Sigmoid colon (tissue), 7 donors: ENCODE results near the gene TRIM66. TPM values are rescaled to one million over a fixed set of nuclear protein-coding genes. Genes with fewer than 3 reads are reported as not detected.
A peak's percentile ranks its signal among the peaks of the same experiment; 100 is the strongest.

Source experiments
- DNase-seq: peaks from one replicate; pipeline ENCODE4 v3.0.0-alpha.2; 2019
- H3K27ac ChIP-seq, 4 donors: fragments of 200-600 bp; sonication (generic); one replicate each; pipeline ENCODE4 v1.5.1; 2016 to 2019; ENCODE audit warnings: mild to moderate bottlenecking in 1 of 4
- H3K27me3 ChIP-seq, 3 donors: fragments of 200-600 bp; sonication (generic); one replicate each; pipeline ENCODE4 v1.5.1; 2019; ENCODE audit warnings: mild to moderate bottlenecking in 1 of 3
- H3K36me3 ChIP-seq, 4 donors: fragments of 200-600 bp; sonication (generic); one replicate each; pipeline ENCODE4 v1.5.1; 2016 to 2019
- H3K4me1 ChIP-seq, 4 donors: fragments of 200-600 bp; sonication (generic); one replicate each; pipeline ENCODE4 v1.5.1; 2017 to 2019
- H3K4me3 ChIP-seq, 4 donors: fragments of 200-600 bp; sonication (generic); one replicate each; pipeline ENCODE4 v1.5.1; 2017 to 2019; ENCODE audit warnings: mild to moderate bottlenecking in 2 of 4, moderate library complexity in 1 of 4
- H3K9me3 ChIP-seq, 4 donors: fragments of 200-600 bp in 3 of 4; sonication (generic) in 3 of 4; one replicate each; pipeline versions ENCODE4 v1.5.1 to v1.6.1; 2013 to 2019
- EP300 ChIP-seq, 4 donors: sonication (generic); formaldehyde crosslinking; IDR thresholded peaks; one replicate each; pipeline ENCODE4 v1.6.1; 2017; ENCODE audit warnings: antibody characterized with exemption in 4 of 4
- POLR2A ChIP-seq, 2 donors: fragments of 450-650 bp; IDR thresholded peaks; one replicate each; pipeline ENCODE4 v1.6.1; 2016; ENCODE audit warnings: antibody characterized with exemption in 2 of 2, mild to moderate bottlenecking in 2 of 2, moderate library complexity in 2 of 2
- POLR2AphosphoS5 ChIP-seq, 4 donors: sonication (generic); formaldehyde crosslinking; IDR thresholded peaks; one replicate each; pipeline ENCODE4 v1.6.1; 2017; ENCODE audit warnings: antibody characterized with exemption in 4 of 4
- WGBS, 2 donors: extraction: QIAGEN DNeasy Blood & Tissue Kit; methylation state at CpG; one replicate each; pipeline ENCODE4 v1.1.7; 2013; 5-methylcytosine and 5-hydroxymethylcytosine counted together
- intact Hi-C: fragments of 100-400 bp; cut with DNase I; formaldehyde crosslinking; loops from one replicate; pipeline ENCODE4 v1.15.1; 2023
- polyA plus RNA-seq, 3 donors: library from polyadenylated mRNA; stranded (reverse); fragments of 200-250 nt; gene quantifications; one replicate each; pipeline ENCODE4 v1.2.3, GENCODE V29; 2013
- total RNA-seq, 4 donors: library from RNA; depleted of rRNA; stranded (reverse); fragments of >200 nt; gene quantifications; one replicate each; pipeline ENCODE4 v1.1.0, GENCODE V29; 2016
- TF ChIP-seq, protein P1 (sequence below), 4 experiments: fragments of 450-650 bp in 3 of 4; fragments of 200-600 bp in 1 of 4; IDR thresholded peaks; one replicate each; pipeline ENCODE4 v1.5.1; 2016 to 2019; ENCODE audit warnings: antibody characterized with exemption in 4 of 4, mild to moderate bottlenecking in 3 of 4, moderate library complexity in 2 of 4
- donor health status: healthy with polysubstance abuse.
- donor health status: Bipolar disorder and iron deficiency.
- donor health status: healthy.

Gene TRIM66
- total and polyA plus RNA-seq, 7 donors, result 0.60 to 24.4 (median 2.8) TPM

DNA sequence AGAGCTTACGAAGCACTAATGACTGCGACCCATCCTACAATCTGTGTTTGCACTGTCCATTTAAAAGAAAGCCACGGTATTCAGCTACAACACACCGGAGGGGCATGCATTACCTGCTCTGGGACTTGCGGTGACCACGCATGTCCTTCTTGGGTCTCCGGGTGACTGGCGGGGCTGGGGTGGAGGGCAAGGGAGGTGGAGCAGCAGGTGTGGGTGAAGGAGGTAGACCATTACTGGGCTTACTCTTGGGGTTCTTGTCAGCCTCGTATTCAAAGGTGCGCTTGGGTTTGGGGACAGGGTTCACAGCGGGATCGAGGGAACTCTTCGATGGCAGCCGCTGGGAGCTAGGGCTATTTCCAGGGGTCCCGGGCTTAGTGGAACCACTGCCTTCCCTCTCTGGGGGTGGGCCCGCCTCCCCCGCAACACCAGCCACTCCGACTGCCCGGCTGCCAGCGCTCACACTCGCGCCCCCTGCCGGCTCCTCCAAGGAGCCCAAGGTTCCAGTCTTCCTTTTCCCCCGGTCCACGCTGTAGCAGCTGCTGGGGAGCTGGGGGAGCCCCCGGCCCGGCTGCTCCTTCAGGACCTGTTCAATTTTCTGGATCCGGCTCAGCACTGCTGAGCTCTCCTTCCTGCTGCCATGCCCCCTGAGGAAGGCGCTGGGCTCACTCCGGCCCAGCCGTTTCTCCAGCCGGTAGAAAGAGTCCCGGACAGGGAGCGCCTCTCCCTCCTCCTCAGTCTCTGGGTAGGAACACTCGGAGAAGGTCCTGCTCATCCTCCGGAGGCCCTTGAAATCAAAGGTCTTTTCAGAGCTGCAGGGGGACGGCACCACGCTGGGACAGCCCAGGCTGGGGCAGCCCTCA is 47.6 kb upstream of the TRIM66 start:
- TF ChIP-seq EP300 (IDR thresholded peaks at IDR 0.05) (no peak), POLR2A (IDR thresholded peaks at IDR 0.05) (no peak), POLR2AphosphoS5 (IDR thresholded peaks at IDR 0.05) (no peak)
- TF ChIP-seq, protein P1, sequence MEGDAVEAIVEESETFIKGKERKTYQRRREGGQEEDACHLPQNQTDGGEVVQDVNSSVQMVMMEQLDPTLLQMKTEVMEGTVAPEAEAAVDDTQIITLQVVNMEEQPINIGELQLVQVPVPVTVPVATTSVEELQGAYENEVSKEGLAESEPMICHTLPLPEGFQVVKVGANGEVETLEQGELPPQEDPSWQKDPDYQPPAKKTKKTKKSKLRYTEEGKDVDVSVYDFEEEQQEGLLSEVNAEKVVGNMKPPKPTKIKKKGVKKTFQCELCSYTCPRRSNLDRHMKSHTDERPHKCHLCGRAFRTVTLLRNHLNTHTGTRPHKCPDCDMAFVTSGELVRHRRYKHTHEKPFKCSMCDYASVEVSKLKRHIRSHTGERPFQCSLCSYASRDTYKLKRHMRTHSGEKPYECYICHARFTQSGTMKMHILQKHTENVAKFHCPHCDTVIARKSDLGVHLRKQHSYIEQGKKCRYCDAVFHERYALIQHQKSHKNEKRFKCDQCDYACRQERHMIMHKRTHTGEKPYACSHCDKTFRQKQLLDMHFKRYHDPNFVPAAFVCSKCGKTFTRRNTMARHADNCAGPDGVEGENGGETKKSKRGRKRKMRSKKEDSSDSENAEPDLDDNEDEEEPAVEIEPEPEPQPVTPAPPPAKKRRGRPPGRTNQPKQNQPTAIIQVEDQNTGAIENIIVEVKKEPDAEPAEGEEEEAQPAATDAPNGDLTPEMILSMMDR (IDR thresholded peaks at IDR 0.05), result no peak
- peaks cover 0 to 81% (median 79%) of the 10 kb centered on the region in 4 donors for H3K4me1 ChIP-seq
- peak overlapping the region; percentile 90 to 98 (median 96) for H3K27ac ChIP-seq
- peaks cover 0 to 28% (median 5%) of the 10 kb centered on the region in 4 donors for H3K36me3 ChIP-seq
- H3K27me3 ChIP-seq, result no peaks in the 10 kb centered on the region
- 91 to 95% methylated on average over 38 of the region's 38 CpGs for WGBS, 2 donors
- no peak for DNase-seq
- intact Hi-C loops, result loop anchor here (5.0 kb wide), 1 partner anchor 32 kb away; no protein-coding TSS in a partner anchor
- no peak overlapping the region for H3K4me3 ChIP-seq
- H3K9me3 ChIP-seq, result no peaks in the 10 kb centered on the region

DNA sequence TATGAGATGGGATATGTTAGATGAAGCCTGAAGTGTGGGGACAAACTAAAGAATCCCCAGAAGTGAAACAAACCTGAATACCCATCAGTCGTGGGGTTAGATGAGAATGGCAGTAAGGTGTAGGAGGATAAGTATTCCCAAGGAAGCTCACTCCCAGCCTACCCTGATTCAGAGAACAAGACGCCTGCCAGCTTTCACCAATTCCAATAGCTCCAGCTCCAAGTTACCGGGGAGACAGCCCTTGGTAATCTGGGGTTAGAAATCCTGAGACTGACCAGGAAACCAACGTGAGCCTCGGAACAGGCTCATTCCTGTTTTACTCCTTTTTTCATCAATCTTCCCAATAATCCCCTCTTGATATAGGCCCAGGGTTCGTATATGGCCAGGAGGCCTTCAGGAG is 46.6 kb upstream of the TRIM66 start:
- peaks cover 3 to 37% (median 12%) of the 10 kb centered on the region in 4 donors for H3K36me3 ChIP-seq
- H3K9me3 ChIP-seq, result no peaks in the 10 kb centered on the region
- peaks cover 0 to 88% (median 84%) of the 10 kb centered on the region in 4 donors for H3K4me1 ChIP-seq
- TF ChIP-seq, protein P1 (IDR thresholded peaks at IDR 0.05), result no peak
- DNase-seq, result no peak
- 83 to 87% methylated on average over 6 of the region's 6 CpGs for WGBS, 2 donors
- no peak overlapping the region for H3K4me3 ChIP-seq
- no peaks in the 10 kb centered on the region for H3K27me3 ChIP-seq
- peak overlapping the region; percentile 90 to 98 (median 96) for H3K27ac ChIP-seq
- intact Hi-C loops, result loop anchor here (5.0 kb wide), 1 partner anchor 33 kb away; no protein-coding TSS in a partner anchor

DNA sequence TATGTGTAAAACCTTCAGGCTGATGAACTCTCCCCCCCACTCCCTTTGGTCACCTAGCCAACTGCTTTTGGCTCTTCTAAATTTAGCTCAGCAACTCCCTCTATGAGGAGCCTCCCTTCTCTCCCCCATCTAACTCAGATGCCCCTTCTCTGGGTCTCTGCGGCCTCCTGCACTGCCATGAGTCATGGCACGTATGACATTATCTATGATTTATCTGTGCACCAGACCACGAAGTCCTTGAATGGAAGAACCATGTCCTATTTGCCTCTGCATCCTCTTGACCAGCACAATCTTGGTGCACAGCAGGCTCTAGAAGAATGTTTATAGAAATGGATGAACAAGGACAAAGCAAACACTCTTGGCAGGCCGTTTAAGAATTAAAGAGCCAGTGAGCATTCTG is 46.1 kb upstream of the TRIM66 start:
- intact Hi-C loops, result loop anchor here (5.0 kb wide), 1 partner anchor 34 kb away; no protein-coding TSS in a partner anchor
- TF ChIP-seq POLR2AphosphoS5 (IDR thresholded peaks at IDR 0.05) (peak; percentile 21 to 56 (median 48)), POLR2A (IDR thresholded peaks at IDR 0.05) (no peak), EP300 (IDR thresholded peaks at IDR 0.05) (peak in 1 of 4 donors; percentile 12)
- WGBS, 2 donors, result 64 to 71% methylated on average over 4 of the region's 4 CpGs
- peaks cover 0 to 88% (median 84%) of the 10 kb centered on the region in 4 donors for H3K4me1 ChIP-seq
- H3K36me3 ChIP-seq, result peaks cover 5 to 40% (median 12%) of the 10 kb centered on the region in 4 donors
- DNase-seq, result no peak
- H3K9me3 ChIP-seq, result no peaks in the 10 kb centered on the region
- no peaks in the 10 kb centered on the region for H3K27me3 ChIP-seq
- H3K27ac ChIP-seq, result peak overlapping the region; percentile 90 to 98 (median 96)
- H3K4me3 ChIP-seq, result no peak overlapping the region

DNA sequence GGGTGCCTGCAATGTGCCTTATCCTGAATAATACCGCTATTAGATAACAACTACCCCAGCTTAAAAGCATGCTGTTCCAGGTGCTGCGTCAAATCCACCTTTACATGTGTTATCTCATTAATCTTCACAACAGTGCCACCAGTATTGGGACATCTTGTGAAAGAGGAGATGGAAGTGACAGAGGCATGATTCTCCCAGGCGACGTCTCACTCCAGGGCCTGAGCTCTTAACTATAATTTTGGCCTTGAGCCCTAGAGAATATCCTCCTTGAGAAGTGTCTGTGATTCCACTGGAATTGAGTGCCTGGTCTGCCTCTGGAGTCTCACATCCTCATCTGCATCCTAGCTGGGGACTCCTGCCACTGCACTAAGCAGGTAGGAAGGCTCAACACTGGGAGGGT is 43.9 kb upstream of the TRIM66 start:
- TF ChIP-seq, protein P1 (IDR thresholded peaks at IDR 0.05), result no peak
- TF ChIP-seq EP300 (IDR thresholded peaks at IDR 0.05), result no peak
- no peak for TF ChIP-seq POLR2A (IDR thresholded peaks at IDR 0.05)
- TF ChIP-seq POLR2AphosphoS5 (IDR thresholded peaks at IDR 0.05), result no peak
- Histone ChIP-seq H3K27ac (peak overlapping the region; percentile 90 to 98 (median 96)), H3K4me3 (no peak overlapping the region), H3K9me3 (no peaks in the 10 kb centered on the region), H3K27me3 (no peaks in the 10 kb centered on the region), H3K4me1 (peaks cover 0 to 88% (median 84%) of the 10 kb centered on the region in 4 donors), H3K36me3 (peaks cover 8 to 43% (median 13%) of the 10 kb centered on the region in 4 donors)
- 85 to 96% methylated on average over 4 of the region's 4 CpGs for WGBS, 2 donors
- no peak for DNase-seq
- intact Hi-C loops, result loop anchor here (5.0 kb wide), 1 partner anchor 36 kb away; no protein-coding TSS in a partner anchor

DNA sequence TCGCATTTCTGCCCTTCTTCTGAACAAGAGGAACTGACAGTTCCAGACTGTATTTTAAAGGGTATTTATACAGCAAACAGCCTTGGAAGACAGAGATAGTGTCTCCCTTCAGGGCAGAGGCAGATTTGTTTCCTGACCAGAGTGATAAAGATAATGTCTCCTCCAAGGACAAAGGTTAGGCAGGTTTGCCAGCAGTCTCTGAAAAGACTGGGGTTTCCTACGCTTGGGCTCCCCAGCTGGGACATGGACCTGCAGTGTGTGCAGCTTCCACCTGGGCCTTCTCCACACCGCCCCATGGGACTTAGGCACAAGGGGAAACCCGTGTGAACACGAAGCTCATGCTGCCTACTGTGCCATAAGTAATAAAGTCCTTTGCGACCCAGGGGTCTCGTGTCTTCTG is 42.2 kb upstream of the TRIM66 start:
- TF ChIP-seq, protein P1 (IDR thresholded peaks at IDR 0.05), result no peak
- TF ChIP-seq POLR2A (IDR thresholded peaks at IDR 0.05), result no peak
- no peak for TF ChIP-seq POLR2AphosphoS5 (IDR thresholded peaks at IDR 0.05)
- no peak for TF ChIP-seq EP300 (IDR thresholded peaks at IDR 0.05)
- H3K27me3 ChIP-seq, result no peaks in the 10 kb centered on the region
- no peak for DNase-seq
- H3K27ac ChIP-seq, result peak overlapping the region; percentile 90 to 98 (median 96)
- intact Hi-C loops, result loop anchor here (5.0 kb wide), 1 partner anchor 38 kb away; no protein-coding TSS in a partner anchor
- H3K4me3 ChIP-seq, result no peak overlapping the region
- no peaks in the 10 kb centered on the region for H3K9me3 ChIP-seq
- WGBS, 2 donors, result 63 to 79% methylated on average over 7 of the region's 7 CpGs
- H3K36me3 ChIP-seq, result peaks cover 8 to 29% (median 13%) of the 10 kb centered on the region in 4 donors
- peaks cover 0 to 88% (median 85%) of the 10 kb centered on the region in 4 donors for H3K4me1 ChIP-seq
